IMR-90 (cell line): ENCODE measurements around the gene PMF1. TPM values are rescaled to one million over a fixed set of nuclear protein-coding genes. Genes with fewer than 3 reads are reported as not detected.

Experiments
- ATAC-seq: fragments of 200-7000 bp; cut with Tn5 transposase; 2 replicates; pipeline ENCODE4 v1.9.1; 2020; ENCODE audit warnings: low read depth, mild to moderate bottlenecking, moderate library complexity
- BruUV-seq: library from RNA; stranded (reverse); fragments of 400-500 nt; replicated peaks from 2 replicates; lab custom pipeline; 2021; lab: Mats Ljungman, UMichigan
- CTCF ChIA-PET: fragments of 300-600 bp; formaldehyde crosslinking; extraction: SDS; loops from one replicate; lab custom pipeline; 2021; ENCODE audit warnings: antibody characterized with exemption; lab: Yijun Ruan, JAX
- POLR2A ChIA-PET: fragments of 300-600 bp; sonication (Branson Sonifier 250); formaldehyde crosslinking; loops from one replicate; lab custom pipeline; 2022; ENCODE audit warnings: antibody characterized with exemption; ENCODE audit not compliant: unreplicated experiment; lab: Charles Lee
- DNase-seq: peaks from one replicate; pipeline ENCODE4 v3.0.0; 2013
- H2AFZ ChIP-seq: replicated peaks from 2 replicates; pipeline ENCODE3; 2013; ENCODE audit warnings: low read length, mild to moderate bottlenecking; ENCODE audit not compliant: poor library complexity
- H2AK5ac ChIP-seq: 2 replicates; pipeline ENCODE4 v1.6.1; 2013; ENCODE audit warnings: low read depth, low read length, inconsistent platforms
- H2AK9ac ChIP-seq: replicated peaks from 2 replicates; pipeline ENCODE3; 2013; ENCODE audit warnings: mild to moderate bottlenecking, low read depth, low read length, moderate library complexity; ENCODE audit not compliant: poor library complexity
- H2BK120ac ChIP-seq: 2 replicates; pipeline ENCODE4 v1.6.1; 2013; ENCODE audit warnings: low read depth, low read length, inconsistent platforms
- H2BK15ac ChIP-seq: 3 replicates; pipeline ENCODE4 v1.6.1; 2013; ENCODE audit warnings: low read depth, low read length, inconsistent platforms
- H2BK20ac ChIP-seq: 2 replicates; pipeline ENCODE4 v1.6.1; 2013; ENCODE audit warnings: low read depth, mild to moderate bottlenecking, inconsistent platforms, low read length, moderate library complexity
- H2BK5ac ChIP-seq: 2 replicates; pipeline ENCODE4 v1.6.1; 2013; ENCODE audit warnings: mild to moderate bottlenecking, low read depth, low read length, inconsistent platforms; ENCODE audit not compliant: poor library complexity, severe bottlenecking
- H3K14ac ChIP-seq: replicated peaks from 2 replicates; pipeline ENCODE4 v1.6.1; 2013; ENCODE audit warnings: low read depth, low read length, inconsistent platforms
- H3K18ac ChIP-seq: 2 replicates; pipeline ENCODE4 v1.6.1; 2013; ENCODE audit warnings: low read depth, low read length, control low read depth
- H3K23ac ChIP-seq: 2 replicates; pipeline ENCODE4 v1.6.1; 2013; ENCODE audit warnings: low read depth, low read length, inconsistent platforms
- H3K27ac ChIP-seq: 2 replicates; pipeline ENCODE4 v1.5.1; 2013; ENCODE audit warnings: mild to moderate bottlenecking, control low read depth, low read length; ENCODE audit not compliant: insufficient read depth
- H3K27me3 ChIP-seq: 2 replicates; pipeline ENCODE4 v1.6.1; 2013; ENCODE audit warnings: low read length; ENCODE audit not compliant: control insufficient read depth, insufficient read depth
- H3K36me3 ChIP-seq: 2 replicates; pipeline ENCODE4 v1.6.1; 2013; ENCODE audit warnings: low read length, mixed read lengths; ENCODE audit not compliant: control insufficient read depth, insufficient read depth
- H3K4ac ChIP-seq: 2 replicates; pipeline ENCODE4 v1.6.1; 2013; ENCODE audit warnings: low read depth, low read length, inconsistent platforms
- H3K4me1 ChIP-seq: 2 replicates; pipeline ENCODE4 v1.6.1; 2013; ENCODE audit warnings: low read length, mixed read lengths; ENCODE audit not compliant: control insufficient read depth, insufficient read depth
- H3K4me2 ChIP-seq: 2 replicates; pipeline ENCODE4 v1.6.1; 2013; ENCODE audit warnings: low read depth, mild to moderate bottlenecking, control low read depth, low read length, moderate library complexity
- H3K4me3 ChIP-seq: 2 replicates; pipeline ENCODE4 v1.5.1; 2013; ENCODE audit warnings: low read depth, mild to moderate bottlenecking, control low read depth, low read length, moderate library complexity; ENCODE audit not compliant: insufficient read depth
- H3K56ac ChIP-seq: 2 replicates; pipeline ENCODE4 v1.6.1; 2013; ENCODE audit warnings: low read length, inconsistent platforms; ENCODE audit not compliant: insufficient read depth; ENCODE audit errors: extremely low read depth
- H3K79me1 ChIP-seq, 2 experiments: 2 replicates each; pipeline ENCODE4 v1.6.1; 2013; ENCODE audit warnings: low read length in 2 of 2, inconsistent platforms in 1 of 2, low read depth in 1 of 2
- H3K9ac ChIP-seq: 2 replicates; pipeline ENCODE4 v1.6.1; 2013; ENCODE audit warnings: low read depth, low read length, control low read depth
- H3K9me1 ChIP-seq: 2 replicates; pipeline ENCODE4 v1.6.1; 2013; ENCODE audit warnings: low read length, inconsistent platforms; ENCODE audit not compliant: insufficient read depth
- H3K9me3 ChIP-seq: 2 replicates; pipeline ENCODE4 v1.6.1; 2013; ENCODE audit warnings: low read length; ENCODE audit not compliant: control insufficient read depth, insufficient read depth
- H4K20me1 ChIP-seq: 2 replicates; pipeline ENCODE4 v1.6.1; 2013; ENCODE audit warnings: low read length, inconsistent platforms; ENCODE audit not compliant: insufficient read depth
- H4K5ac ChIP-seq: 2 replicates; pipeline ENCODE4 v1.6.1; 2013; ENCODE audit warnings: mild to moderate bottlenecking, low read depth, low read length, control low read depth
- H4K8ac ChIP-seq, 2 experiments: 2 replicates each; pipeline ENCODE4 v1.6.1; 2013; ENCODE audit warnings: low read depth in 2 of 2, low read length in 2 of 2, control low read depth in 1 of 2, inconsistent platforms in 1 of 2
- H4K91ac ChIP-seq: 2 replicates; pipeline ENCODE4 v1.6.1; 2013; ENCODE audit warnings: low read depth, low read length, inconsistent platforms; ENCODE audit not compliant: insufficient read depth
- BHLHE40 ChIP-seq: fragments of 150-350 bp; IDR thresholded peaks from 2 replicates; pipeline ENCODE4 v1.6.1; 2016; ENCODE audit warnings: mild to moderate bottlenecking, low read depth, low read length
- CEBPB ChIP-seq: IDR thresholded peaks from 2 replicates; pipeline ENCODE4 v1.6.1; 2012; ENCODE audit warnings: low read depth, low read length, improper control_type of control experiment
- CHD1 ChIP-seq: IDR thresholded peaks from 2 replicates; pipeline ENCODE4 v1.6.1; 2012; ENCODE audit warnings: low read depth, low read length, improper control_type of control experiment
- FOS ChIP-seq: fragments of 150-350 bp; IDR thresholded peaks from 2 replicates; pipeline ENCODE4 v1.6.1; 2016; ENCODE audit warnings: low read depth, low read length
- MAFK ChIP-seq: IDR thresholded peaks from 2 replicates; pipeline ENCODE4 v1.6.1; 2012; ENCODE audit warnings: low read depth, low read length, improper control_type of control experiment
- MAZ ChIP-seq: IDR thresholded peaks from 2 replicates; pipeline ENCODE4 v1.6.1; 2012; ENCODE audit warnings: low read depth, mild to moderate bottlenecking, low read length, improper control_type of control experiment, moderate library complexity, borderline replicate concordance
- MXI1 ChIP-seq: IDR thresholded peaks from 2 replicates; pipeline ENCODE4 v1.6.1; 2012; ENCODE audit warnings: low read depth, mild to moderate bottlenecking, low read length, moderate library complexity, borderline replicate concordance
- NFE2L2 ChIP-seq: fragments of 150-350 bp; IDR thresholded peaks from 2 replicates; pipeline ENCODE4 v1.6.1; 2016; ENCODE audit warnings: low read depth, mild to moderate bottlenecking, low read length
- POLR2A ChIP-seq: IDR thresholded peaks from 2 replicates; pipeline ENCODE4 v1.6.1; 2012; ENCODE audit warnings: mild to moderate bottlenecking, low read depth, low read length
- RAD21 ChIP-seq: IDR thresholded peaks from 2 replicates; pipeline ENCODE4 v1.6.1; 2012; ENCODE audit warnings: low read length, improper control_type of control experiment
- RCOR1 ChIP-seq: IDR thresholded peaks from 2 replicates; pipeline ENCODE4 v1.6.1; 2012; ENCODE audit warnings: mild to moderate bottlenecking, low read length, improper control_type of control experiment; ENCODE audit not compliant: insufficient replicate concordance
- RFX5 ChIP-seq: IDR thresholded peaks from 2 replicates; pipeline ENCODE4 v1.8.0; 2012; ENCODE audit warnings: low read depth, mild to moderate bottlenecking, low read length, moderate library complexity
- SMC3 ChIP-seq: fragments of 150-350 bp; IDR thresholded peaks from 2 replicates; pipeline ENCODE4 v1.6.1; 2016; ENCODE audit warnings: low read depth, mild to moderate bottlenecking, antibody characterized with exemption, low read length, moderate library complexity
- WGBS, 2 experiments: methylation state at CpG; one replicate each; pipeline versions ENCODE4 v1.1.5 to v1.1.7; 2013; ENCODE audit warnings: missing lambda C conversion rate in 2 of 2; ENCODE audit not compliant: insufficient read length in 1 of 2; ENCODE audit errors: extremely low coverage in 2 of 2; 5-methylcytosine and 5-hydroxymethylcytosine counted together
- dilution Hi-C: fragments of 300-500 bp; cut with HindIII; formaldehyde crosslinking; loops from one replicate; pipeline ENCODE4 v1.14.3; 2018; ENCODE audit warnings: low sequenced_read_pairs; ENCODE audit not compliant: unreplicated experiment
- in situ Hi-C: fragments of 300-500 bp; cut with MboI; formaldehyde crosslinking; loops from 3 replicates; pipeline ENCODE4 v1.14.3; 2019; ENCODE audit warnings: low sequenced_read_pairs, inconsistent platforms, mixed read lengths
- intact Hi-C: fragments of 100-400 bp; cut with micrococcal nuclease; formaldehyde crosslinking; loops from 2 replicates; pipeline ENCODE4 v1.10.0; 2022
- polyA plus RNA-seq, 3 experiments: library from polyadenylated mRNA; depleted of rRNA; stranded (reverse); fragments of >200 nt; gene quantifications; 2 replicates each; pipeline ENCODE4 v1.2.3, GENCODE V29; 2012; ENCODE audit warnings: low replicate concordance in 1 of 3
- total RNA-seq: library from RNA; depleted of rRNA; stranded (reverse); fragments of >200 nt; gene quantifications from 2 replicates; pipeline ENCODE4 v1.2.3, GENCODE V29; 2012
- TF ChIP-seq, protein P1 (sequence below): fragments of 150-350 bp; IDR thresholded peaks from 2 replicates; pipeline ENCODE4 v1.6.1; 2016; ENCODE audit warnings: low read depth, mild to moderate bottlenecking, low read length, moderate library complexity, borderline replicate concordance
- TF ChIP-seq, protein P2 (sequence below): fragments of 150-350 bp; IDR thresholded peaks from 2 replicates; pipeline ENCODE4 v1.6.1; 2017; ENCODE audit warnings: mild to moderate bottlenecking, antibody characterized with exemption, low read length, low read depth
- TF ChIP-seq, protein P3 (sequence below): conservative IDR thresholded peaks from 2 replicates; pipeline ENCODE4 v1.5.1; 2012; ENCODE audit warnings: mild to moderate bottlenecking, low read depth, low read length, improper control_type of control experiment

The PMF1 gene
- total and polyA plus RNA-seq, 2 of the 4 experiments (the other 2 are of a cell fraction), result 54.8 to 73.4 TPM

DNA sequence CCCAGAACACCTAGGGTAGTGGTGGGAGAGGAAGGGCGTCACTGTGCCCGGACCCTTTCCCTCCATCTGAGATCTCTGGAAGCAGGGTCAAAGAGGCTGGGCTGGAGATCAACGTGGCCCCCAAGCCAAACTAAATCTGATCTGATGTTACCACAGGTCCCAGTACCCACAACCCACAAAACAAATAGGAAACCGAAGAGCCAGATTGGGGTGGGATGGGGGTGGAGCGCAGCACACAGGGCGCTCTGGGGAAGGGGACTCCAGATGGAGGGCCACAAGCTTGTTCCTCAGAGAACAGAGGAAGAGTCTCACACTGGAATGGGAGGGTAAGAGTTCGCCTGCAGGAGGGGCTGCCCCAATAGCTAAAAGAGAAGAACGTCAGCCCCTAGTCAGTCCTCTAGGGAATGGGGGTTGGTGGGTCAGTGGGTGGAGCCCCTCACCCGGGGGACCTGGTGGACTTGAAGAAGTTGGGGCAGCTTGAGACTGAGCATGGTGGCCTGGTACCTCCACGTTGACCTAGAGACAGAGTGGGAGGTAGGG lies 33.5 kb downstream of the PMF1 start:
- in situ Hi-C loops (no loop called here), dilution Hi-C loops (no loop called here), intact Hi-C loops (no loop called here)
- POLR2A ChIA-PET, result interaction anchor here (0.6 kb wide), 2 partner anchors 12 to 113 kb away, joined by 9 to 15 read pairs; no protein-coding TSS in a partner anchor
- Histone ChIP-seq H4K91ac (no peak overlapping the region), H2BK120ac (no peak overlapping the region), H2AFZ (peak overlapping the region; percentile 87), H4K8ac (no peak overlapping the region), H3K36me3 (peaks cover 26% of the 10 kb centered on the region), H3K4me1 (peaks cover 2% of the 10 kb centered on the region; the same call in 1 of the 2 replicates), H3K4me3 (no peak overlapping the region), H3K9me3 (no peaks in the 10 kb centered on the region), H2AK5ac (0 out of 2 replicates have a peak overlapping the region, but pooled peaks have one; percentile 24), H2BK5ac (no peak overlapping the region), H2BK20ac (no peak overlapping the region), H4K5ac (no peak overlapping the region), H3K23ac (no peak overlapping the region), H3K4me2 (no peak overlapping the region; the same call in 1 of the 2 replicates), H3K79me1 (no peaks in the 10 kb centered on the region), H3K18ac (no peak overlapping the region), H3K9me1 (no peaks in the 10 kb centered on the region), H2AK9ac (peak overlapping the region; percentile 37), H3K14ac (no peak overlapping the region), H3K56ac (no peak overlapping the region), H2BK15ac (no peak overlapping the region), H3K27ac (no peak overlapping the region), H3K9ac (no peak overlapping the region), H3K4ac (no peak overlapping the region), H4K20me1 (no peaks in the 10 kb centered on the region; the same call in none of the 2 replicates), H3K27me3 (peaks cover 12% of the 10 kb centered on the region; the same call in 1 of the 2 replicates)
- 60% methylated on average over 1 of the region's 10 CpGs; no CpG with 5 or more reads in 1 of the 2 experiments for WGBS, 2 experiments
- ATAC-seq, result no peak
- BruUV-seq, result no TSS peak
- no peak for DNase-seq
- CTCF ChIA-PET, result no interaction called here
- no peak for TF ChIP-seq NFE2L2
- TF ChIP-seq, protein P1, sequence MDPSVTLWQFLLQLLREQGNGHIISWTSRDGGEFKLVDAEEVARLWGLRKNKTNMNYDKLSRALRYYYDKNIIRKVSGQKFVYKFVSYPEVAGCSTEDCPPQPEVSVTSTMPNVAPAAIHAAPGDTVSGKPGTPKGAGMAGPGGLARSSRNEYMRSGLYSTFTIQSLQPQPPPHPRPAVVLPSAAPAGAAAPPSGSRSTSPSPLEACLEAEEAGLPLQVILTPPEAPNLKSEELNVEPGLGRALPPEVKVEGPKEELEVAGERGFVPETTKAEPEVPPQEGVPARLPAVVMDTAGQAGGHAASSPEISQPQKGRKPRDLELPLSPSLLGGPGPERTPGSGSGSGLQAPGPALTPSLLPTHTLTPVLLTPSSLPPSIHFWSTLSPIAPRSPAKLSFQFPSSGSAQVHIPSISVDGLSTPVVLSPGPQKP, result no peak
- TF ChIP-seq, protein P2, sequence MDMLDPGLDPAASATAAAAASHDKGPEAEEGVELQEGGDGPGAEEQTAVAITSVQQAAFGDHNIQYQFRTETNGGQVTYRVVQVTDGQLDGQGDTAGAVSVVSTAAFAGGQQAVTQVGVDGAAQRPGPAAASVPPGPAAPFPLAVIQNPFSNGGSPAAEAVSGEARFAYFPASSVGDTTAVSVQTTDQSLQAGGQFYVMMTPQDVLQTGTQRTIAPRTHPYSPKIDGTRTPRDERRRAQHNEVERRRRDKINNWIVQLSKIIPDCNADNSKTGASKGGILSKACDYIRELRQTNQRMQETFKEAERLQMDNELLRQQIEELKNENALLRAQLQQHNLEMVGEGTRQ, result no peak
- TF ChIP-seq MAFK, result no peak
- TF ChIP-seq, protein P3, sequence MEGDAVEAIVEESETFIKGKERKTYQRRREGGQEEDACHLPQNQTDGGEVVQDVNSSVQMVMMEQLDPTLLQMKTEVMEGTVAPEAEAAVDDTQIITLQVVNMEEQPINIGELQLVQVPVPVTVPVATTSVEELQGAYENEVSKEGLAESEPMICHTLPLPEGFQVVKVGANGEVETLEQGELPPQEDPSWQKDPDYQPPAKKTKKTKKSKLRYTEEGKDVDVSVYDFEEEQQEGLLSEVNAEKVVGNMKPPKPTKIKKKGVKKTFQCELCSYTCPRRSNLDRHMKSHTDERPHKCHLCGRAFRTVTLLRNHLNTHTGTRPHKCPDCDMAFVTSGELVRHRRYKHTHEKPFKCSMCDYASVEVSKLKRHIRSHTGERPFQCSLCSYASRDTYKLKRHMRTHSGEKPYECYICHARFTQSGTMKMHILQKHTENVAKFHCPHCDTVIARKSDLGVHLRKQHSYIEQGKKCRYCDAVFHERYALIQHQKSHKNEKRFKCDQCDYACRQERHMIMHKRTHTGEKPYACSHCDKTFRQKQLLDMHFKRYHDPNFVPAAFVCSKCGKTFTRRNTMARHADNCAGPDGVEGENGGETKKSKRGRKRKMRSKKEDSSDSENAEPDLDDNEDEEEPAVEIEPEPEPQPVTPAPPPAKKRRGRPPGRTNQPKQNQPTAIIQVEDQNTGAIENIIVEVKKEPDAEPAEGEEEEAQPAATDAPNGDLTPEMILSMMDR, result no peak
- TF ChIP-seq RAD21, result no peak
- no peak for TF ChIP-seq CEBPB
- no peak for TF ChIP-seq RFX5
- TF ChIP-seq MXI1, result no peak
- TF ChIP-seq CHD1, result no peak
- TF ChIP-seq MAZ, result no peak
- no peak for TF ChIP-seq BHLHE40
- TF ChIP-seq POLR2A, result no peak
- no peak for TF ChIP-seq SMC3
- no peak for TF ChIP-seq FOS
- no peak for TF ChIP-seq RCOR1
